Occipital lobe (tissue), 2 donors: Measurements from ENCODE around the gene DTD1. TPM values are rescaled to one million over a fixed set of nuclear protein-coding genes. Genes with fewer than 3 reads are reported as not detected.

Experiments used
- DNase-seq: peaks from one replicate; lab custom pipeline; 2025; lab: John Stamatoyannopoulos, UW
- total RNA-seq: library from RNA; depleted of rRNA; stranded (reverse); fragments of >200 nt; gene quantifications from one replicate; pipeline ENCODE4 v1.2.3, GENCODE V29; 2014

Gene DTD1
- 84.2 TPM for total RNA-seq

DNA sequence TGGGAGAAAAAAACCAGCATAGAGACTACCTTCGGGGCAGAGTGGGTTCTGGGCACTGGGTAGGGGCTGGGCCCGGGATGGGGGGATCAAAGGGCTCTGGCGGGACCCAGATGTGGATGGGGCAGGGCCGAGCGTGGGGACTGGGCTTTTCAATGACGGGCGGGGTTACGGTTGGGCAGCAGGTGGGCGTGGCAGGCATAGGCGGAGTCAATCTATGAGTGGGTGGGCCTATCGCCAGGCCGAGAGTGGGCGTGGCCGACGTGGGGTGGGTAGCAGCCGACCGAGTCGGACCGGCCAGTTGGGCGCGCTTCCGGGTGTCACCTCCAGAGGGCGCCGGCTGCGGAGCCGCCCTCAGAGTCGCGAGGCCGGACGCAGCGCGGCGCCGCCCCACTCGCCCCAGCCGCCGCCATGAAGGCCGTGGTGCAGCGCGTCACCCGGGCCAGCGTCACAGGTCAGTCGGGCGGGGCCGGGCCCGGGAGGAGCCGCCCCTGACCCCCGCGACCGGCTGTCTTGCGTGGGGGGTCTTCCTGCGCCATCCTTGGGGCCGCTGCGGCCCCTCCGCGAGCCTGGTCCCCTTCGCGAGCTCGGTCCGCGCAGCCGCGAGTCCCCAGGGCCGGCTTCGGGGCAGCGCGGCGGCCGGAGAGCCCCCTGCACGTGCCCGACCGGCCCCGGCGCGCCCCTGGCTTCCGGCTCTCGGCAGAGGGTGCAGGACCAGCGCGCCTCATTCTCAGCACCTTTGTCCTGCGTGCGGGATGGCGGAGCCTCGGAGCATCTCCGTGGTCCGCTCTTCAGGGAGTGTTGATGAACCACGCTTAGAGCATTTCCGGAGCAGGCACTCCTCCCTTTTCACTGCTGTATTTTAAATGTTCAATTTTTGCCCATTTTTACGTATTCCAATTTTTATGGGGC lies at the start of gene DTD1:
TSS of gene DTD1 (plus strand) at position 390 of the 909 bp plus-strand sequence. CDS start at position 409, 19 bp downstream.
- DNase-seq: peak; percentile 86

DNA sequence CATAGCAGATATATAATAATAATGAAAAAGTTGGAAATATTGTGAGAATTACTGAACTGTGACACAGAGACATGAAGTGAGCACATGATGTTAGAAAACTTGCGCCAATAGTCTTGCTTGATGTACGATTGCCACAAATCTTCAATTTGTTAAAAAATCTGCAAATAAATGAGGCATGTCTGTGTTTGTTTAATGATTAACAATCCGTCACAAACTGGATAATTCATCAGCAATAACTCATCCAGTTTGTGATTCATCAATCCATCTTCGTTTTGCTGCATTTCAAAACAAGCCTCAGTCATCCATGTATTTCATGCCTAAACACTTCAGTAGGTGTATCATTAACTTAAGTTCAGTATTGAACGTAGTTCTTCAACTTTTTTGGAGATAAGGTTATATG lies 46.1 kb upstream of the DTD1 start:
- no peak for DNase-seq

GRCh38 chr20:18543216-18543615 lies 44.6 kb upstream of the DTD1 start:
- DNase-seq: no peak

- no peak for DNase-seq
These were observed 43.9 kb upstream of the DTD1 start for GRCh38 chr20:18543932-18544331.

- no peak for DNase-seq
These were observed 42.3 kb upstream of the DTD1 start for GRCh38 chr20:18545566-18545965.

GRCh38 chr20:18548465-18548864 lies 39.4 kb upstream of the DTD1 start:
- no peak for DNase-seq

- DNase-seq: no peak
These were observed 34.1 kb upstream of the DTD1 start for GRCh38 chr20:18553746-18554145.

- peak; percentile 87 for DNase-seq
These were observed 20.7 kb upstream of the DTD1 start, which contains the start of gene SMIM26 for GRCh38 chr20:18566892-18567738. Gene SMIM26, plus strand, starts transcription at chr20:18567432. Its CDS starts 47 bp downstream, at chr20:18567479.

GRCh38 chr20:18567739-18568091 lies 20.1 kb upstream of the DTD1 start:
- no peak for DNase-seq

DNA sequence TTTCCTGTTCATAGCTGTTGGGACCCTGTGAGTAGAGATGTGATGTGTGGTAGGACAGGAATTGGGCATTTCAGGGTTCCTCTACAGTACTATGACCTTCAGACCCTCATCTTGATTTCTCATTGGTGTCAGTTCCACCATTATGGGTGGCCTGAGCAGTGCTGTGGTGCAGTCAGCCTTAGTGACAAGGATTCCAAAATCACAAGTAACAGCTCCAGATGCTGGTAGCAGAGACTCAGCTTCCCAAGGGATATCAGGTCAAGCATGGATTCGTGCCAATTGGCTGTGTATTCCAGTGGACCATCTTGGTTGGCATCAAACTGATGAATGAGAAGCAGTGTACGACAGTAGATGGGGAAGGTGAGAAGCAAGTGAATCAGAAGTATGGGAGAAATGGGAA lies 16.8 kb upstream of the DTD1 start:
- no peak for DNase-seq

DNA sequence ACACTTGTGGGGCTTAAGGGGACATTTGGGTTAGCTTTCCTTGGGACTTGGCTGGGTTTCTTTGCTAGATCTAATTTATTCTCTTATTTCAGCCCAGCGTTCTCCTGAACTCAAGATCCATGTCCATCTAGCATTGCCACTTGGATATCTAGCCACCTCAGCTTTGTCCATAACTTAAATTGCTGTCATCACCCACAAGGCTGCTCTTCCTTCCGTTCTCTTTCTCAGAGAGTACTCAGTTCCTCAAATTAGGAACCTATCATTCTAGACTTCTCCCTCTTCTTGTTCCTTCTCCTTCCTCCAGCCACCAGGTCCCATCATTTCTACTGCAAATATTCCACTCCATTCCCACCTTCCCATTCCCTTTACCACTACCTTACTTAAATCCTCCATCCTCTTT lies 16.3 kb upstream of the DTD1 start:
- no peak for DNase-seq

DNA sequence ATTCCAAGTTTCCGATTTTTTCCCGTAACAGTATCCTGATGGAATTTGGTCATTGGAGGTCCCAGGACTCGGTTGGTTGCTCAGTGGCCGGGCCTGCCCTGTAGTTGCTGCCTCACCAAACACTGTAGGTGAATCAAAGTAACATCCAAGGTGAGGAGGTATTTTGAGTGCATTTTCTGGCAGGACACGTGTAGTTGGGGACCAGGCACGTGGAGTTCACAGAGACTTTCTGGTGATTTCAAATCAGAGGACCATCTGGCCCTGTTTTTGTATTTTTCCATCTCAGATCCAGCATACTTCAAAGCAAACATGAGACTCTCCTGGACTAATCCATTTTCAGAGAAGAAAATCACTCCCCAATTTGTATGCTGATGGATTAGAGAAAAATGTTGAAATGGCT lies 9.9 kb upstream of the DTD1 start:
- DNase-seq: no peak

DNA sequence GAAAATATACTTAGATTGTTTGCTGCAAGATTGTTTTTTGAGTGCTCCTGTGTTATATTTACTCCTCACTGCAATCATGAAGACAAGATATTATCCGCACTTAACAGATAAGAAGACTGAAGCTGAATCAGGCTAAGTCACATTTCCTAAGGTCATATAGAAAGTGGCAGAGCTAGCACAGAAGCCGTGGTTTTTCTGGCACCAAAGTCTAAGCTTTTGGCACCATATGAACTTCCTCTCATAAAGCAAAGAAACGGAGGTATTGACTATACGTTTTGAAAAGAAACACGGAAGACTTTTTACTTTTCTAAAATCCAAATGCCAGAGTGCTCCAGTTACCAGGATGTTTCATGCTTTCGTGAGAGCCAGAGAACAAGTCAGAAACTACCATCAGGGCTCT lies 9.3 kb upstream of the DTD1 start:
- no peak for DNase-seq

GRCh38 chr20:18580012-18580411 lies 7.8 kb upstream of the DTD1 start:
- no peak for DNase-seq

- no peak for DNase-seq
These were observed 2.7 kb upstream of the DTD1 start for GRCh38 chr20:18585134-18585533.

GRCh38 chr20:18588574-18588933 lies 700 bp downstream of the DTD1 start:
- DNase-seq: no peak

DNA sequence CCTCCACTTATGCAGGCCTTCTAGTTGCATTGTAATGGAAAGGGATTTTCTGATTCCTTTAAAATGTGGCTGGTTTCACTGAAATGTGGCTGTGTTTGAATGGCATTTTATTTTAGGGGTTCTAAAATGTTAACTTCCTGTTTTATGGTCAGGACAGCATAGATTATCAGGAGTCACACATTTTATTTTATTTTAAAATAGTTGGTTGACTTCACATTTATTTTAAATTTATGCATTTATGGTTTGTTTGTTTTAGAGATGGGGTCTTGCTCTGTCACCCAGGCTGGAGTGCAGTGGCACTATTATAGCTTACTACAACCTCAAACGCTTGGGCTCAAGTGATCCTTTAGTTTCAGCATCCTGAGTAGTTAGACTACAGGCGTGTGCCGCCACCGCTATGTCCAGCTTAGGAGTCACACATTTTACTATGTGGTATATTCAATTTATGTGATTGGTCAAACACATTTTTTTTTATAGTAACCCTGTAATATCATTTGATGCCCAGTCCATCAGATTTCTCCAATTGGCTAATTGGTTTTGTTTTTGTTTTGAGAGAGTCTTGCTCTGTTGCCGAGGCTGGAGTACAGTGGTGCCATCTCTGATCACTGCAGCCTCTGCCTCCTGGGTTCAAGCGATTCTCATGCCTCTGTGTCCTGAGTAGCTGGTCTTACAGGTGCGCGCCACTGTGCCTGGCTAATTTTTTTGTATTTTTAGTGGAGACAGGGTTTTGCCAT lies 2.3 kb downstream of the DTD1 start:
- DNase-seq: no peak

GRCh38 chr20:18596270-18596669 lies 8.4 kb downstream of the DTD1 start:
- DNase-seq: no peak

GRCh38 chr20:18609741-18610140 lies 21.9 kb downstream of the DTD1 start:
- no peak for DNase-seq

- DNase-seq: no peak
These were observed 23.6 kb downstream of the DTD1 start for GRCh38 chr20:18611492-18611891.

DNA sequence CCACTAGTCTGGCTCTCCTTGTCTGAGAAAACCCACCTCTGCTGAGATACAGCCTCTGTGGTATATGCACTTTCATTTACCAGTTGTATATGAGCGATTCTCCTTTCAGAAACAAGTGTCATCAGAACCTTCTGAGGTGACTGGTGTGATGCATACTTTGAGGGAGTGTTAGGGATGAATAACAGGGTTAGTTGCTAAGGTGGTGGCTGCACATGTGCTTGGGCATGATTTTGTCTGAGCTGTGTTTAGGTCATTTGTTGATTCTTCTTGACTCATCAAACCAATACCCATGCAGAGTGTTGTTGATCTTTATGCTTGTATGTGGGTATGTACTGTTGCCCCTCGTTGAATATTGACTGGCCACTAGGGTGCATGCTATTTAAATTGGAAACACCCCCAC lies 25.7 kb downstream of the DTD1 start:
- no peak for DNase-seq

DNA sequence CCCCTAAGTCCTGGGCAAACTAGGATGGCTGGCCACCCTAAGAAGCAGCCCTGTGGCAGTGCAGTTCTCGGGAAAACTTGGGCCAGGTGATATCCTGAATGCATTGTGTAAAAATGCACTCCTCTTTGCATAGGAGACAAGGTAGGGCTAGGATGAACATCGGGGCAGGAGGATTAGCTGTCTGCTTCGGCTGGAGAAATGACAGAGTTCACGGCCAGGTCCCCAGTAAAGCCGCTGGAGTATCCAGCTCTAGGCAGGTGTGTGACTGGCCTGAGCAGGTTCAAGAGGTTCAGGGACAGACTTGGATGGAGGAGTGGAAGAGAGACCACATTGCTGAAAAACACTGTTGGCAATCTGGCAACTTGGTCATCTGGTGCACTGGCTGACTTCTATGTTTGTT lies 26.4 kb downstream of the DTD1 start:
- no peak for DNase-seq
